ACC112 (cell line): ENCODE data around the gene MYO18B.
"Not testable (repeated sequence)": the region's sequence is repeated elsewhere in the genome, so short reads cannot be mapped to it uniquely, and the experiment has no call there.

Experiments
- H2AFZ ChIP-seq: fragments of 200-600 bp; sonication (generic); one replicate; pipeline ENCODE4 v1.6.0; 2017; ENCODE audit warnings: antibody characterized with exemption, low read length; ENCODE audit not compliant: unreplicated experiment
- H3K27ac ChIP-seq: fragments of 200-600 bp; sonication (generic); 2 replicates; pipeline ENCODE4 v1.5.1; 2014; ENCODE audit warnings: low read depth, mild to moderate bottlenecking, antibody characterized with exemption, low read length, moderate library complexity
- H3K27me3 ChIP-seq: fragments of 200-600 bp; sonication (generic); 2 replicates; pipeline ENCODE4 v1.6.1; 2014; ENCODE audit warnings: mild to moderate bottlenecking, antibody characterized with exemption, low read length, moderate library complexity, mixed read lengths; ENCODE audit not compliant: insufficient read depth
- H3K36me3 ChIP-seq: fragments of 200-600 bp; sonication (generic); 2 replicates; pipeline ENCODE4 v1.6.1; 2016; ENCODE audit warnings: mild to moderate bottlenecking, antibody characterized with exemption, low read length, moderate library complexity, mixed read lengths; ENCODE audit not compliant: insufficient read depth
- H3K4me1 ChIP-seq: fragments of 200-600 bp; sonication (generic); one replicate; pipeline ENCODE4 v1.6.1; 2016; ENCODE audit warnings: low read length, mixed read lengths; ENCODE audit not compliant: insufficient read depth, unreplicated experiment, control insufficient read depth
- H3K4me3 ChIP-seq: fragments of 200-600 bp; sonication (generic); 2 replicates; pipeline ENCODE4 v1.5.1; 2014; ENCODE audit warnings: mild to moderate bottlenecking, low read depth, low read length
- H3K79me2 ChIP-seq: fragments of 200-600 bp; sonication (generic); one replicate; pipeline ENCODE4 v1.6.0; 2016; ENCODE audit warnings: low read length; ENCODE audit not compliant: control insufficient read depth, unreplicated experiment, insufficient read depth

MYO18B gene

DNA sequence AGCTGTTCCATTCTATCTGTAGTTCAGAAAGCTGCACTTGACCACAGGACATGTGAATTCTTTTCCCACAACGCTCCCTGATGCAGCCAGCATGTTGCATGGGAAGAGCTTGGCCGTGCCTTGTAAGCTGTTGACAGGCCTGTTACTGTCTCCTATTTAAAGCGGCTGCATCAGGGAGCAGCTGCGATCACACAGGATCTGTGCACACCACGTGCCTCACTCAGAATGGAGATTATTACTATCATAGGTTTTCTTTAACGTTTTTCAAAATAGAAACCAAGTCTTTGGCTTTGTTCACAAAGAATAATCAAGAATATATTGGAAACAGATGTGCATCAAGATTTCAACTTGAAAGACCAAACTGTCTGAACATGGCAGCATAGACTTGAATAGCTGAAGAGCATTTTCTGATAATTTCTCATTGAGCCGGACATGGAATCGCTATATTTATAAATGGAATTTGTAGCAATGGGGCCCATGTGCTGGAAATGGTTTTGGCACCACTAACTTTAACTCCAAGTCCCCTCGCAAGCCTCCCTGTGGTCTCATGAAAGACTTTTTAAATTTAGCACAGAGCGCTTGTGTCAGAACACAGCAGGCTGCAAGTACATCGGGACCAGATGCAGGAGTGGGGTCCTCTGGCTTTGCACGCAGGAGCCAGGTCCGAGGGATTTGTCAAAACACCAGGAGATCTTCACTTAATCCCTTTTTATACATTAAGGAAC, 40.8 kb upstream of the MYO18B start:
- Histone ChIP-seq H3K79me2 (no peaks in the 10 kb centered on the region), H3K36me3 (no peaks in the 10 kb centered on the region), H3K4me3 (no peak overlapping the region), H2AFZ (no peak overlapping the region), H3K4me1 (no peaks in the 10 kb centered on the region), H3K27ac (no peak overlapping the region), H3K27me3 (no peaks in the 10 kb centered on the region)

DNA sequence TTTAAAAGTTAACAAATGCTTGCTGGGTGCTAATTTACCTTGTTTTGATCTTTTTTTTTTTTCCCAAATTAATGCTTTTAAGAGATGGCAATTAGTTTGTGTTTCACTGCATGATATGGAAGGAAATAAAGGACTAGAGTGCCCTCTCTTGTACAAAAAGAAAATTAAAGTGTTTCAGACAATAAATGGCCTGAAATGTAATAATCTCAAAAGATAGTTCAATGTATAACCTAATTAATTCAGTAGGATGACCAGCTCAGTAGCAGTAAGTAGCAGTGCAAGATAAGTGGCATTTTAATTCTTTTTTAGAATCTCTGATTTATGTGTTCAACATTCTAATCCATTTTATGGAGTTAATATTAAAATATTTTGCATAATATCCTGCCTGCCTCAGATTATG, 39.9 kb upstream of the MYO18B start:
- Histone ChIP-seq H3K36me3 (no peaks in the 10 kb centered on the region), H3K27ac (no peak overlapping the region), H3K4me1 (no peaks in the 10 kb centered on the region), H3K27me3 (no peaks in the 10 kb centered on the region), H3K79me2 (no peaks in the 10 kb centered on the region), H2AFZ (no peak overlapping the region), H3K4me3 (no peak overlapping the region)

GRCh38 chr22:25702571-25703167, 39.3 kb upstream of the MYO18B start:
- Histone ChIP-seq H3K27ac (no peak overlapping the region), H3K27me3 (no peaks in the 10 kb centered on the region), H3K79me2 (no peaks in the 10 kb centered on the region), H3K36me3 (no peaks in the 10 kb centered on the region), H3K4me3 (no peak overlapping the region), H2AFZ (no peak overlapping the region), H3K4me1 (no peaks in the 10 kb centered on the region)

- H3K36me3 ChIP-seq, result no peaks in the 10 kb centered on the region
- no peak overlapping the region for H3K27ac ChIP-seq
- no peaks in the 10 kb centered on the region for H3K79me2 ChIP-seq
- H3K4me3 ChIP-seq, result no peak overlapping the region
- no peaks in the 10 kb centered on the region for H3K4me1 ChIP-seq
- no peaks in the 10 kb centered on the region for H3K27me3 ChIP-seq
- no peak overlapping the region for H2AFZ ChIP-seq
Observed at GRCh38 chr22:25704701-25705100, 37.3 kb upstream of the MYO18B start.

DNA sequence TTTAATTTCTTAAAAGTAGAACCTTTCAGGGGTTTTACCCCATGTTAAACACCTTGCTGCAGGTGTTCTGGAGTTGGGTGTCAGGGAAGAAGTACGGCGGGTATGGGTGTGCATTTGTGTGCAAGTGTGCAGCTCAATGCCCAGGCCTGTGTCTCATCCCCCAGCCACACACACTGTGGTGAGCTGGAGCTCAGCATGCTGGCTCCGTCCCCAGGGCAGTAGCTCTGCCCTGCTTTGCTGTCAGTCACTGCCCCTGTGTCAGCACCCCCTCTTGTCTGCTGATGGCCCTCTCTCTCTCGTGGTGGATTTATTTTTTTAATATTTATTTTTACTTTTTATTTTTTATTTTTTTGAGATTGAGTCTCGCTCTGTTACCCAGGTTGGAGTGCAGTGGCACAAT, 35.8 kb upstream of the MYO18B start:
- H3K4me3 ChIP-seq, result no peak overlapping the region
- H2AFZ ChIP-seq, result no peak overlapping the region
- no peaks in the 10 kb centered on the region for H3K36me3 ChIP-seq
- H3K27ac ChIP-seq, result no peak overlapping the region
- H3K4me1 ChIP-seq, result no peaks in the 10 kb centered on the region
- no peaks in the 10 kb centered on the region for H3K79me2 ChIP-seq
- no peaks in the 10 kb centered on the region for H3K27me3 ChIP-seq

- not testable (repeated sequence) for H3K36me3 ChIP-seq, H3K79me2 ChIP-seq, H2AFZ ChIP-seq, H3K4me3 ChIP-seq, H3K27me3 ChIP-seq, H3K27ac ChIP-seq, H3K4me1 ChIP-seq
Observed at GRCh38 chr22:25708430-25708829, 33.6 kb upstream of the MYO18B start.

- H3K27ac ChIP-seq, result no peak overlapping the region
- no peaks in the 10 kb centered on the region for H3K27me3 ChIP-seq
Observed at GRCh38 chr22:25709758-25710157, 32.2 kb upstream of the MYO18B start.

GRCh38 chr22:25710501-25710900, 31.5 kb upstream of the MYO18B start:
- no peaks in the 10 kb centered on the region for H3K4me1 ChIP-seq
- H3K27me3 ChIP-seq, result no peaks in the 10 kb centered on the region
- no peaks in the 10 kb centered on the region for H3K79me2 ChIP-seq
- no peaks in the 10 kb centered on the region for H3K36me3 ChIP-seq
- no peak overlapping the region for H3K27ac ChIP-seq
- no peak overlapping the region for H2AFZ ChIP-seq
- no peak overlapping the region for H3K4me3 ChIP-seq

More at GRCh38 chr22:25709758-25710157, 32.2 kb upstream of the MYO18B start:
- Histone ChIP-seq H3K4me1 (no peaks in the 10 kb centered on the region), H2AFZ (no peak overlapping the region), H3K36me3 (no peaks in the 10 kb centered on the region), H3K4me3 (no peak overlapping the region), H3K79me2 (no peaks in the 10 kb centered on the region)

DNA sequence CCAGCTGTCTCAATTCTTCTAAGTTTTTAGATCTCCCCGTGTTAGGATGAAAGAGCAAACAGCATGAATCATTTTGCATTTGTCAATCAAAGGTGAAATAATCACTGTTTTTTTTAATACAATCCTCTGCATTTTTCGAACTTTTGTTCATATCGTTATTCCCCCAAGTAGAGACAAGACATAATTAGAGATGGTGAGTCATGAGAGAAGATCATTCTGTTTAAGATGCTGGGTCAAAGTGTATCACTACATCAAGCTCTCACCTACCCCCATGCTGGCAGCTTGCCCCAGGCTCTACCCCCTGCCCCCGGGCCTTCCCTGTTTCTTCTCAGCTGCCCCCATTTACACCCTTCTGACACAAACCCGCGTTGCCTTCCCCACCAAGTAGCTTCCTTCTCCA, 30.5 kb upstream of the MYO18B start:
- Histone ChIP-seq H3K4me1 (no peaks in the 10 kb centered on the region), H2AFZ (no peak overlapping the region), H3K4me3 (no peak overlapping the region), H3K27me3 (no peaks in the 10 kb centered on the region), H3K79me2 (no peaks in the 10 kb centered on the region), H3K36me3 (no peaks in the 10 kb centered on the region), H3K27ac (no peak overlapping the region)

DNA sequence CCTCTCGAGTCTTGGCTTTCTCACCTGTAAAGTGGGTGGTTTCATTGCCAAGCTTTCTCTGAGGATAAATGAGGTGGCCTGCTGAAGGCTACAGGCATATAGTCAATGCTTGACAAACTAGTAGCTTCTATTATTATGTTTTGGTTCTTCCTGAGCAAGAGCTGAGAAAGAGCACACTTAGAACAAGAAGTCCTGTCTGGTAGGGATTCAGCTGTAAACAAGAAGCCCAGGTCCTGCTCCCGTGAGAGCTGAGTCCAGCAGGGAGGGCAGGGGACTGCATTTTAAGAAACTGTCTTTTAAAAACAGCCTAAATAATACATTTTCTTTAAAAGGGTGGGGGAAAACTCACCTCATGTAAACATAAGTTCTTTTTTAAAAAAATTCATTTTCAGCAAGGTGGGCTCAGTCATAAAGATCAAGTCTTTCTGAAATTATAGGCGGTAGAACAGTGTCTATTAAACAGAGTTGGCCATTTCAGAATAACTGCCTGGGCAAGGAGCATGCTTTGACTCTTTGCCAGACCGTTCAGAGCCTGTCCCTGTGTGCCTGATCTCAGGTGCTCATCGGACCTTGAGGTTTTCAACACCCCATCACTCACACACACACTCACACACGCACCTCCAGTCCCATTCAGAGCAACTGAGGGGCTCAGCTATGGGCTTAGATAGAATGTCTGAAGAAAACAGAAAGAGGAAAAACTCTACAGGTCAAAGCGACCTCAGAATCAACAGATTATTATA, 29.2 kb upstream of the MYO18B start:
- H3K79me2 ChIP-seq, result no peaks in the 10 kb centered on the region
- H3K27me3 ChIP-seq, result no peaks in the 10 kb centered on the region
- H3K4me1 ChIP-seq, result no peaks in the 10 kb centered on the region
- H2AFZ ChIP-seq, result no peak overlapping the region
- no peaks in the 10 kb centered on the region for H3K36me3 ChIP-seq
- no peak overlapping the region for H3K27ac ChIP-seq
- H3K4me3 ChIP-seq, result no peak overlapping the region

DNA sequence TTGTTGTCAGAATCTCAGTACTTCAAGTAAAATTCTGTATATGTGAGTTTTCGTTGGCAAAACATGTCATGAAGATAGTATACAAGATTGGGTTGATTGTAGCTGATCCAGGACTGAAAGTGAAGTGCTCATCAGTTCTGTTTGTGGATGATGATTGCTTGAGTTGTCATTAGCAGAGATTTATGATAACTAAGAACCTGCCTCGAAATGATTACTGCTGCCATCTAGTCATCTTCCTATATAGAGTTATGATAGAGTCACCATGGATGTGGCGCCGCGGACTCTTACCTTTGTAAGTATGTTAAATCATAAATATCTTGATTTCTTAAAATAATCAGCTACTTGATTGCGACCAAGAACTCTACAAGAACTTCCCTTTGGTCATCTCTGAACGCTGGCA, 27.9 kb upstream of the MYO18B start:
- no peaks in the 10 kb centered on the region for H3K36me3 ChIP-seq
- H3K4me3 ChIP-seq, result no peak overlapping the region
- H3K79me2 ChIP-seq, result no peaks in the 10 kb centered on the region
- no peaks in the 10 kb centered on the region for H3K4me1 ChIP-seq
- H2AFZ ChIP-seq, result no peak overlapping the region
- no peak overlapping the region for H3K27ac ChIP-seq
- H3K27me3 ChIP-seq, result no peaks in the 10 kb centered on the region
